Activated gamma-delta T cell treated with anti-CD3 and anti-CD28 coated beads, Interleukin-2, amount 50 U/mL, for 16 hours (primary cell): ENCODE data around the gene TAOK3.
"Not testable (repeated sequence)": the region's sequence is repeated elsewhere in the genome, so short reads cannot be mapped to it uniquely, and the experiment has no call there.

Source experiments
- DNase-seq: peaks from one replicate; pipeline ENCODE4 v3.0.0-alpha.2; 2020; ENCODE audit warnings: low read depth

Gene TAOK3

GRCh38 chr12:118299791-118300460 lies 72.8 kb downstream of the TAOK3 start:
- DNase-seq = no peak

GRCh38 chr12:118297284-118297683 lies 75.4 kb downstream of the TAOK3 start:
- DNase-seq = no peak

DNA sequence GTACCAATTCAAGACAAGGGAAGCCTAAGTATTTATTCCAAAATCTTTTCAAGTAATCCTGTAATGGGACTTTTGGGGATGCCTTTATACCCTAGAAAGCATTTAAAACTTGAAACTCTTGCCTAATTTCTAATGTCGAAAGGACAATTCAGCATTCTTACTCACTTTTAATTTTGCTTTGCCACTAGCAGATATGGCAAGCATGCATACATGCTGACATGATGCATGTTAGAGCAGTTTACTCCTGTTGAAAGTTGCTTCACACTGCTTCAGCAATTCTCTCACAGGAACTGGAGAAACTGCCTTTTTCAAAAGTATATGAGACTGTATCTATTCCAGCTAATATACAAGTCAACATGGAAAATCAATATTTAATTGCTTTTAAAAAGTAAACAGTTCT lies 79.9 kb downstream of the TAOK3 start:
- DNase-seq = no peak

DNA sequence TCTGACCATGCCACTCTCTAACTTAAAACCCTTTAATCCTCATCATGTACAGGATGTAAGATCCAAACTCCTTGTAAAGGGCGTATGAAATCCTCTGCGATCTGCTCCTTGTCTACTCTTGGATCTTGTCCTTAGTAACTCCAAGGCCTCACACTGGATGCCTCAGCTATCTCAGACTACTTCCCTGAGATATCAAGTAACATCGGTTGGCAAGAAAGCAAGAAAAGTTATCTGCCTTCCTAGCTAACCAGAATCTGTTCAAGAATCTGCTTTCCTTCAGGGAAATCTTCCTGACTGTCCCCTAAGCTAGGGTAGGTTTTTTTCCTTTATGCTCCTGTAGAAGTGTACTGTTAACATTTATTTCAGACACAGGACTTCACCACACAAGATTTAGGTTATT lies 82.6 kb downstream of the TAOK3 start:
- no peak for DNase-seq

GRCh38 chr12:118288174-118288573 lies 84.5 kb downstream of the TAOK3 start:
- no peak for DNase-seq

DNA sequence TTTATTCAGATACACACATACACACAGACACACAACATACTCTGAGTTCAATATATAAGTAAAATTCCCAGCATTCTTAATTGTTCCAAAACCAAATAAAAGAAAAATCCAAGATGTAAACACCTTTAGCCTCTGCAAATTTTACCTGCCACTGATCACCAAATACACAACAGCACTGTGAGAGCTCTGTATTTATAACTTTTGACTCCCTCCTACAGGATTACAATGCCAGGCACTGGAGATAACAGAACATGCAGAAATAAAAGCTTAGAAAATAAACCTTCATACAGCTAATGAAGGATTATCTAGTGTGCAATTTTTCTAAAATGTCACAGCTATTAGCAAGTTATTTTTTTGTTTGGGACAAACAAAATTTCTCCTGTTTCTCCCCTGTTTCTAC lies 85.0 kb downstream of the TAOK3 start:
- DNase-seq = no peak

GRCh38 chr12:118282767-118283166 lies 89.9 kb downstream of the TAOK3 start:
- no peak for DNase-seq

- DNase-seq = not testable (repeated sequence)
Observed at GRCh38 chr12:118278288-118278687, 94.4 kb downstream of the TAOK3 start.

DNA sequence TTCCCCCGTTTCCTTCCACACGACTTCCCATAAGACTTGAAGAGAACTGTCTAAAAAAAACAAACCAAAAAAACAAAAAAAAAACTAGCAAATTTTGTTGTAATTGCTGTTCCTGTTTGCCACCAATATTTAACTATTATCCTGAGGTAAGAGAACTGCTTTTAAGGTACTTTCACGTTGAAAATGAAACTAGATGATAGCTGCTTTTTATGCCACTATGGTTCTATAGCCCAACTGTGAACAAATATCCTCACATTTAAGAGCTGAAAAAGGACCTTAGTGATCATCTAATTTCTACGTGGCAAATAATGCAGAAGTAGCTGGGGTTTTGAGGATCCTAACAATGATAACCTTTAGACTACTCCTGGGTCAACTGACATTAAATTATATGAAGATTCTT lies 98.6 kb downstream of the TAOK3 start:
- no peak for DNase-seq

DNA sequence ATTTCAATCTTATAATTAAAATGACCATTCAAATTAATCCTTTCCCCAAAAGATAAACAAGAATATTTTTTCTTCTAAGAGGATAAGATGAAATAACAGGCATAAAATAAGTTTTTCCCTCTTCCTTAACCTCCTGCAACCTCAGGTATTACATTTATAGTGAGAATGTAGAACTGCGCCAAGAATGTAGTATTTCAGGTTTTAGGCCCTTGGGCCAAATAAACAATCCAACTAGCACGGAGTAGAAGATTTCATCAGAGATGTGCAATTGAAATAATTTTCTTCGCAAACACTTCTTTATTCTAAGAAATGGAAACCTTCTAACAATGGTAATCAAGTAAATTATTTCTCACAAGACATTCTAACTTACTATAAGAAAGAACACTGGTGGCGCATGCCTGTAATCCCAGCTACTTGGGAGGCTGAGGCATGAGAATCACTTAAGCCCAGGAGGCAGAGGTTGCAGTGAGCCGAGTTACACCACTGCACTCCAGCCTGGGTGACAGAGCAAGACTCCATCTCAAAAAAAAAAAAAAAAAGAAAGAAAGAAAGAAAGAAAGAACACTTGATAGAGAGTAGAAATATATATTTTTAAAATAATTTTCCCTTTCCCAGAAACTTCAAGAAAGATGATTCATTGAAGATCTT lies 100.8 kb downstream of the TAOK3 start:
- no peak for DNase-seq

DNA sequence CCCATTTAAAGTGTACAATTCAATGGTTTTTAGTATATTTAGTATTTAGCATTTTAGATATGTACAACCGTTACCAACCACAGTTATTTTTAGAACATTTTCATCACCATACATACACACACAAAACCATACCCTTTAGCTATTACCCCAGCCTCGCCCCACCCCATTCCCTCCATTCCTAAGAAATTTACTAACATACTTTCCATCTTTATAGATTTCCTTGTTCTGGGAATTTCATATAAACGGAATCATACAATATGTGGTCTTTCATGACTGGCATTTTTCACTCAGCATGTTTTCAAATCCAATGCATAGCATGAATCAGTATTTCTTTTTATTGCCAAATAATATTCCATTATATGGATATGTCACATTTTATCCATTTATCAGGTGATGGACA lies 101.5 kb downstream of the TAOK3 start:
- no peak for DNase-seq

DNA sequence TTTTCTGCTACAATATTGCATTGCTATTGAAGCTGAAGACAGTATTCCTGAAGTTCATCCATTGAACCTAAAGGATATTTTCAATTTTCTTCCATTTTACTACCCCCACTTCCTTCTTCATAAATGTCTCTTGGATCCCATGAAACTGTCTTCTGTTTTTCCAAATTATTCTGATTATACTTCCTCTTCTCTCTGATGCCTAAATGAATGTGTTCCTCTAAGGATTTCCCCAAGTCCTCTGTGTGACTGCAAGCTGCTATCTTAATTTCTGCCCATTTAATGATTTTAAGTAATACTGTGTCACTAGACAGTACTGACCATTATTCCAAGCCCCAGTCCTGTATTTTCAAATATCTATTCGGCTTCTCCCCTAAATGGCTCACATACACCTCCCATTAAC lies 102.9 kb downstream of the TAOK3 start:
- no peak for DNase-seq

DNA sequence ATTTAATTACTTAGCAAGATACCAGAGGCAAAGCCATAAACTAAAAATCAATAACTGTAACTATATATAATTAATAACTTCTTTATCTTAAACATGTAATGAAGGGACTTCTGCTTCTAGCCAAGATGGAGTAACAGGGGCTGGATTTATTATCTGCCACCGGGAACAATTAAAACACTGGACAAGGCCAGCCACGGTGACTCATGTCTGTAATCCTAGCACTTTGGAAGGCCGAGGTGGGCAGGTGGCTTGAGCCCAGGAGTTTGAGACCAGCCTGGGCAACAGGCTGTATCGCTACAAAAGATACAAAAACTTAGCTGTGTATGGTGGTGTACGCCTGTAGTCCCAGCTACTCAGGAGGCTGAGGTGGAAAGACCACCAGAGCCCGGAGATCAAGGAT lies 113.6 kb downstream of the TAOK3 start:
- DNase-seq = no peak

GRCh38 chr12:118256352-118256751 lies 116.4 kb downstream of the TAOK3 start:
- DNase-seq = no peak

DNA sequence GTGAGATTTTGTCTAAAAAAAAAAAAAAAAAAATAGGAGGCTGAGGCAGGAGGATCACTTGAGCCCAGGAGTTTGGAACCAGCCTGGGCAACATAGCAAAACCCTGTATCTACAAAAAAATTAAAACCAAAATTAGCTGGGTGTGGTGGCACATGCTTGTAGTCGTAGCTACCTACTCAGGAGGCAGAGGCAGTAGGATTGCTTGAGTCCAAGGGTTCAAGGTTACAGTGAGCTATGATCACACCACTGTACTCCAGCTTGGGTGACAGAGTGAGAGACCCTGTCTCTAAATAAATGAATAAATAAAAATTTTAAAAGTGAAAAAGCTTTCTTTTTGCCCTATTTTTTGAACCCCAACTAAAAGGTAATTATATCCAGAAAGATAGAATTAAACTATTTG lies 123.2 kb downstream of the TAOK3 start:
- no peak for DNase-seq

GRCh38 chr12:118245886-118246285 lies 126.8 kb downstream of the TAOK3 start:
- not testable (repeated sequence) for DNase-seq

DNA sequence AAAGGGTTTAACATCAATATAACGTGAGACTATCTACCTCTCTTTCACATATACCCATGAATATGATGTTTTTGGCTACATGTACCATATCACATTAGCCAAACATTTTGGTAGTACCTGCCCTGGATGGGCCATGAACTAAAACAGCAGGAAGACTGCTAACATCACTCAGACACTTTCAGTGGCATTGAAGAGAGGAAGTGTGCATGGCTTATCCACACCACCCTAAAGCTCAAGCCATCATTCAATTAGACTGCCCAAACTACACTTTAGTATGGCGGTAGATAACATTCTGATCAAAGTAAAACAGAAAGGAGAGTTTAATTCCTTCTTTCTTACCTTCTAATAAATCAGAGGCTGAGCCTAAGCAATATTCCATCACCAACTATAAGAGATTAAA lies 133.8 kb downstream of the TAOK3 start:
- DNase-seq = no peak

DNA sequence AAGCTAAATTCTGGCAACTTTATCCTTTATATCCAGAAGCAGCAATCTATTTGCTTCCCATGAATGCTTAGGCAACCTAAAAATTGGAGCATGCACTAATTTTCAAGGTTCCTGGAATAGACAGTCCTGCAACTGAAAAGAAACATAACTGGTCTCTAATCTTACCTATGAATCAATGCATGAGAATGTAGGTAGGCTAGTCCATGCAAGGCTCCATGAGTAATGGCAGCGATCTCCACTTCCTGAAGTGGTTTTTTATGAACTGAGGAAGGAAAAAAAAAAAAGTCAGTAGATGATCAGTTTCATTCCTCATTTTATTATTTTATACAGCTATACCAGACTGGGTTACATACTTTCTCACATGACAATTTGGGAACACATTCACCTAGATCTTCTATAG lies 134.8 kb downstream of the TAOK3 start:
- no peak for DNase-seq

DNA sequence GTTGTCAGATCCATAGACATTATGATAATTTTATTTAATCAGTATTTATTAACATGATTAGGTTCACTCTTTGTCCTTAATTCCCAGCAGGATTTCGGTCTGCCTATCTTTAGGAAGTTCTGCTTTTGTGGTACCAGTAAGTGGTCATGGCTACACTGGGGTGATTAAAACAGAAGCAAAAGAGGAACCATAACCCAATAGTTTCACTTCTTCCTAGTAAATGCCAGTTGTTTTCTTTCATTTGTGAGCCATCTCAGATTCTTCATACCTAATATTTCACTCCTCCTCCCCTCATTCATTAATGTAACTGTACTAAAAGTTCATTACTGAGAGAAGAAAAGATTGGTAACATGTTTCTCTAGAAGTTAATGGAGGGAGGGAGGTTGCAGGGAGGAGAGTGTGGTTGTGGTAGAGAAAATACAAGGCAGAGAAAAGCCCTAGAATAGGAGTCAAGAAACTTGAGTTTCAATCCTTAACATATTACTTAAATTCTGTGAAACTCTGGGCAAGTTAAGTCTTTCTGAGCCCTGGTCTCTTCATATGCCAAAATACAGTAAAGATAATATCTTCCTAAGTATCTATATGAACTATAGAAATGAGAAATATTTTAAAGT lies 135.5 kb downstream of the TAOK3 start:
- DNase-seq = no peak

DNA sequence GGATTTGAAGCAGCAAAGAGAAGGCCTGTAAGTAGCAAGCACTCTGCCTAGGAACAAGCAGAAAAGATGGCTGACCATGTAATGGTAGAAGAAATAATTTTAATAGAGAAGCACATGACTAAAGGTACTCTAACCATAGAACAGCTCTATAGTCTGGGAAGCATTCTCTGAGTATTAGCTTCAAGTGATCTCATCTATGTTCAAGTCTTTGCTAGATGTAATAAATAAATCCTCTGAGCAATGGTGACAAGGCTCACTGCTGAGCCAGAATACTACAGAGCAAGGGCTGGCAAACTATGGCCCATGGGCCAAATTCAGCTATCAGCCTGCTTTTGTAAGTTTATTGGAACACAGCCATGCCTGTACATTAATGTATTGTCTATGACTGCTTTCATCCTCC lies 152.0 kb downstream of the TAOK3 start:
- no peak for DNase-seq

DNA sequence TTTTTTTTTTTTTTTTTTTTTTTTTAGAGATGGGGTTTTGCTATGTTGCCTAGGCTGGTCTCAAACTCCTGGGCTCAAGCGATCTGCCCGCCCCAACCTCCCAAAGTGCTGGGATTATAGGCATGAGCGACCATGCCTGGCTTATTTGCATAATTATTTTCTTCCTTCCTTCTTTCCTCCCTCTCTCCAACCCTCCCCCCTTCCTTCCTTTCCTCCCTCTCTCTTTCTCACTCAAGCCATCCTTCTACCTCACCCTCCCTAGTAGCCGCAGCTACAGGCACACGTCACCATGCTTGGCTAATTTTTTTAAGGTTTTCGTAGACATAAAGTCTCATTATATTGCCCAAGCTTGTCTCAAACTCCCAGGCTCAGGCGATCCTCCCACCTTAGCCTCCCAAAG lies 152.9 kb downstream of the TAOK3 start:
- no peak for DNase-seq

DNA sequence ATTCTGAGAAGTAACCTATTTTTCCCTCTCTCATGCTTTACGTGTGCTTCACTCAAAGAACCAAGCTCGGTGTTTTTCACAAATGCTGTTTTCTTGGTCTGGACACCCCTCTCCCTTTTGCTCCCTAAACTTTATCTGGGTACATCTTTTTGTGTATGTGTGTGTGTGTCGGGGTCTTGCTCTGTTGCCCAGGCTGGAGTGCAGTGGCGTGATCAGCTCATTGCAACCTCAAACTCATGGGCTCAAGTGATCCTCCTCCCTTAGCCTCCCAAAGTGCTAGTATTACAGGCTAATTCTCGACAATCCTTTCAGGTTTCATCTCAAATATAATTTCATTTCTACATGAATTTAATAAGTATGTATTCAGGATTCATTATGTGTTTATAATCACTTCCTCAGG lies 153.6 kb downstream of the TAOK3 start:
- DNase-seq = no peak

DNA sequence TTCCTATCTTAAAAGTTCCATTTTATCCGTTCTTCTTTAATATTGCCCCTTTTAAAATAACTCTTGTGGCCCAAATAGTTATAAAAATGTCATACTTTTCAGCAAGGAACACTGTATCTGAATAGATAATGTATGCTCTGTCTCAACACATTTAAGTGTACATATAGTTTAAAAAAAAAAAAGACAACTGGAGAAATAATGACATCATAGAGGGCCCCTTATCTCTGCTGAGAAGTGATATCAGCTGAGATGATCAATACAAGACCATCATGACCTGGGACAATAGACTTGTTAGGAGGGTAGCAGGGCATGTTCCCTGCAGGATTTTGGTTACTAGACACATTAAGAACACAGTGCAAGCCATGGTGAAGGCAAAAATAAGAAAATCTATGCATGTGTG lies 159.3 kb downstream of the TAOK3 start:
- no peak for DNase-seq

GRCh38 chr12:118212606-118213005 lies 160.1 kb downstream of the TAOK3 start:
- DNase-seq = no peak
